CD14-positive monocyte (primary cell): ENCODE results near the gene ST7. TPM values are rescaled to one million over a fixed set of nuclear protein-coding genes. Genes with fewer than 3 reads are reported as not detected.

ENCODE experiments used
- DNase-seq, 3 donors: peaks; one replicate each; pipeline ENCODE4 v3.0.0-alpha.2; 2011 to 2022
- H2AFZ ChIP-seq: 2 replicates; pipeline ENCODE4 v1.6.0; 2012; ENCODE audit warnings: mild to moderate bottlenecking, low read depth, low read length, inconsistent platforms; ENCODE audit not compliant: insufficient read depth, poor library complexity, severe bottlenecking
- H3K27ac ChIP-seq, 2 donors: 1 replicate in 1 of 2; 2 replicates in 1 of 2; pipeline ENCODE4 v1.5.1; 2012 to 2013; ENCODE audit warnings: low read length in 2 of 2, control low read depth in 1 of 2, inconsistent platforms in 1 of 2, low read depth in 1 of 2, mild to moderate bottlenecking in 1 of 2
- H3K27me3 ChIP-seq, 2 donors: one replicate each; pipeline versions ENCODE4 v1.6.0 to v1.6.1; 2011 to 2013; ENCODE audit warnings: low read length in 2 of 2; ENCODE audit not compliant: control insufficient read depth in 2 of 2, insufficient read depth in 2 of 2
- H3K36me3 ChIP-seq, 2 donors: replicated peaks in 1 of 2; 1 replicate in 1 of 2; 2 replicates in 1 of 2; pipeline versions ENCODE4 v1.5.1 to v1.6.1; 2012 to 2013; ENCODE audit warnings: low read length in 2 of 2, control low read depth in 1 of 2, inconsistent platforms in 1 of 2, mild to moderate bottlenecking in 1 of 2; ENCODE audit not compliant: insufficient read depth in 2 of 2, control insufficient read depth in 1 of 2
- H3K4me1 ChIP-seq, 2 donors: 1 replicate in 1 of 2; 2 replicates in 1 of 2; pipeline versions ENCODE4 v1.5.1 to v1.6.1; 2012 to 2013; ENCODE audit warnings: low read length in 2 of 2, control low read depth in 1 of 2, inconsistent platforms in 1 of 2, mild to moderate bottlenecking in 1 of 2, moderate library complexity in 1 of 2; ENCODE audit not compliant: insufficient read depth in 2 of 2, control insufficient read depth in 1 of 2
- H3K4me2 ChIP-seq: replicated peaks from 2 replicates; pipeline ENCODE3; 2012; ENCODE audit warnings: low read length, moderate library complexity, mild to moderate bottlenecking; ENCODE audit not compliant: poor library complexity, severe bottlenecking; ENCODE audit errors: extremely low read depth
- H3K4me3 ChIP-seq, 3 experiments: fragments of 200-600 bp in 1 of 3; sonication (generic) in 1 of 3; replicated peaks in 1 of 3; 1 replicate in 2 of 3; 2 replicates in 1 of 3; pipeline ENCODE4 v1.5.1; 2011 to 2013; ENCODE audit warnings: low read length in 3 of 3, mild to moderate bottlenecking in 3 of 3, control low read depth in 2 of 3, low read depth in 2 of 3, inconsistent platforms in 1 of 3, moderate library complexity in 1 of 3
- H3K79me2 ChIP-seq: 2 replicates; pipeline ENCODE4 v1.6.0; 2012; ENCODE audit warnings: mild to moderate bottlenecking, control low read depth, inconsistent platforms, low read length, moderate library complexity; ENCODE audit not compliant: insufficient read depth
- H3K9ac ChIP-seq: 2 replicates; pipeline ENCODE4 v1.6.0; 2017; ENCODE audit warnings: low read length, mild to moderate bottlenecking; ENCODE audit not compliant: insufficient read depth, poor library complexity, severe bottlenecking
- H3K9me3 ChIP-seq, 2 donors: replicated peaks in 1 of 2; 1 replicate in 1 of 2; 2 replicates in 1 of 2; pipeline versions ENCODE4 v1.5.1 to v1.6.1; 2012 to 2013; ENCODE audit warnings: low read length in 2 of 2, control low read depth in 1 of 2; ENCODE audit not compliant: control insufficient read depth in 1 of 2, insufficient read depth in 1 of 2
- H4K20me1 ChIP-seq: 2 replicates; pipeline ENCODE4 v1.6.0; 2012; ENCODE audit warnings: mild to moderate bottlenecking, low read length, control low read depth, moderate library complexity; ENCODE audit not compliant: insufficient read depth
- H3K27ac Mint-ChIP-seq, 7 donors: one replicate each; pipeline ENCODE4 v1.8.0; 2020; ENCODE audit warnings: mild to moderate bottlenecking in 7 of 7, mixed read lengths in 7 of 7, moderate library complexity in 6 of 7, inconsistent platforms in 2 of 7
- H3K27me3 Mint-ChIP-seq, 3 donors: one replicate each; pipeline ENCODE4 v1.8.0; 2021 to 2022; ENCODE audit warnings: low read depth in 3 of 3, mild to moderate bottlenecking in 3 of 3, mixed read lengths in 3 of 3, moderate library complexity in 3 of 3, inconsistent platforms in 1 of 3
- H3K36me3 Mint-ChIP-seq, 2 donors: one replicate each; pipeline ENCODE4 v1.8.0; 2020; ENCODE audit warnings: mixed read lengths in 2 of 2, inconsistent platforms in 1 of 2, mild to moderate bottlenecking in 1 of 2
- H3K4me1 Mint-ChIP-seq: one replicate; pipeline ENCODE4 v1.8.0; 2020; ENCODE audit warnings: mild to moderate bottlenecking, mixed read lengths
- H3K4me3 Mint-ChIP-seq, 2 donors: one replicate each; pipeline ENCODE4 v1.8.0; 2020; ENCODE audit warnings: mild to moderate bottlenecking in 2 of 2, mixed read lengths in 2 of 2, moderate library complexity in 1 of 2
- H3K9me3 Mint-ChIP-seq, 7 donors: one replicate each; pipeline ENCODE4 v1.8.0; 2020 to 2022; ENCODE audit warnings: mixed read lengths in 7 of 7, mild to moderate bottlenecking in 6 of 7, moderate library complexity in 6 of 7, inconsistent platforms in 2 of 7
- WGBS: methylation state at CpG from one replicate; pipeline ENCODE4 v1.1.5; 2013; ENCODE audit warnings: missing lambda C conversion rate; ENCODE audit not compliant: insufficient coverage; 5-methylcytosine and 5-hydroxymethylcytosine counted together
- intact Hi-C, 2 donors: fragments of 100-400 bp; cut with micrococcal nuclease; formaldehyde crosslinking; loops; one replicate each; pipeline versions ENCODE4 v1.15.0 to v1.15.1; 2023
- polyA plus RNA-seq, 3 donors: library from polyadenylated mRNA; depleted of rRNA in 1 of 3; unstranded in 2 of 3; stranded (reverse) in 1 of 3; fragments of 300-500 nt in 2 of 3; fragments of >200 nt in 1 of 3; fragmentation: Illumina TruSeq in 2 of 3; gene quantifications; 1 replicate in 2 of 3; 2 replicates in 1 of 3; pipeline ENCODE4 v1.2.3, GENCODE V29; 2012 to 2021
- TF ChIP-seq, protein P1 (sequence below): fragments of 200-600 bp; IDR thresholded peaks from one replicate; pipeline ENCODE4 v1.8.0; 2022; ENCODE audit warnings: antibody characterized with exemption, mild to moderate bottlenecking

The ST7 gene
- polyA plus RNA-seq, 3 donors = 3.6 to 5.5 (median 4.1) TPM

- no peak overlapping the region for H3K4me3 Mint-ChIP-seq
- TF ChIP-seq, protein P1, sequence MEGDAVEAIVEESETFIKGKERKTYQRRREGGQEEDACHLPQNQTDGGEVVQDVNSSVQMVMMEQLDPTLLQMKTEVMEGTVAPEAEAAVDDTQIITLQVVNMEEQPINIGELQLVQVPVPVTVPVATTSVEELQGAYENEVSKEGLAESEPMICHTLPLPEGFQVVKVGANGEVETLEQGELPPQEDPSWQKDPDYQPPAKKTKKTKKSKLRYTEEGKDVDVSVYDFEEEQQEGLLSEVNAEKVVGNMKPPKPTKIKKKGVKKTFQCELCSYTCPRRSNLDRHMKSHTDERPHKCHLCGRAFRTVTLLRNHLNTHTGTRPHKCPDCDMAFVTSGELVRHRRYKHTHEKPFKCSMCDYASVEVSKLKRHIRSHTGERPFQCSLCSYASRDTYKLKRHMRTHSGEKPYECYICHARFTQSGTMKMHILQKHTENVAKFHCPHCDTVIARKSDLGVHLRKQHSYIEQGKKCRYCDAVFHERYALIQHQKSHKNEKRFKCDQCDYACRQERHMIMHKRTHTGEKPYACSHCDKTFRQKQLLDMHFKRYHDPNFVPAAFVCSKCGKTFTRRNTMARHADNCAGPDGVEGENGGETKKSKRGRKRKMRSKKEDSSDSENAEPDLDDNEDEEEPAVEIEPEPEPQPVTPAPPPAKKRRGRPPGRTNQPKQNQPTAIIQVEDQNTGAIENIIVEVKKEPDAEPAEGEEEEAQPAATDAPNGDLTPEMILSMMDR = no peak
- Histone ChIP-seq H3K4me1 (no peaks in the 10 kb centered on the region), H3K9me3 (no peaks in the 10 kb centered on the region), H3K36me3 (no peaks in the 10 kb centered on the region), H3K9ac (no peak overlapping the region), H3K79me2 (no peaks in the 10 kb centered on the region), H2AFZ (no peak overlapping the region), H3K4me2 (no peak overlapping the region), H4K20me1 (no peaks in the 10 kb centered on the region), H3K27ac (no peak overlapping the region), H3K27me3 (no peaks in the 10 kb centered on the region), H3K4me3 (no peak overlapping the region)
- no peak for DNase-seq
- intact Hi-C loops = no loop called here
- H3K9me3 Mint-ChIP-seq = peaks cover 0 to 5% (median 2%) of the 10 kb centered on the region in 7 donors
- 84% methylated on average over 5 of the region's 5 CpGs for WGBS
- no peak overlapping the region for H3K27ac Mint-ChIP-seq
- H3K36me3 Mint-ChIP-seq = no peaks in the 10 kb centered on the region
- no peaks in the 10 kb centered on the region for H3K4me1 Mint-ChIP-seq
- peaks cover 3 to 11% (median 5%) of the 10 kb centered on the region in 3 donors for H3K27me3 Mint-ChIP-seq
These were observed 296.4 kb downstream of the ST7 start for GRCh38 chr7:117249696-117250095.

GRCh38 chr7:117250245-117250644, 296.9 kb downstream of the ST7 start:
- Histone ChIP-seq H3K79me2 (no peaks in the 10 kb centered on the region), H3K36me3 (no peaks in the 10 kb centered on the region), H3K4me3 (no peak overlapping the region), H3K27ac (no peak overlapping the region), H3K4me1 (no peaks in the 10 kb centered on the region), H3K27me3 (no peaks in the 10 kb centered on the region), H3K9ac (no peak overlapping the region), H2AFZ (no peak overlapping the region), H4K20me1 (no peaks in the 10 kb centered on the region), H3K9me3 (no peaks in the 10 kb centered on the region), H3K4me2 (no peak overlapping the region)
- Mint-ChIP-seq H3K9me3 (peaks cover 0 to 4% (median 2%) of the 10 kb centered on the region in 7 donors), H3K4me1 (no peaks in the 10 kb centered on the region), H3K36me3 (no peaks in the 10 kb centered on the region), H3K4me3 (no peak overlapping the region), H3K27ac (no peak overlapping the region), H3K27me3 (peaks cover 3 to 11% (median 5%) of the 10 kb centered on the region in 3 donors)
- TF ChIP-seq, protein P1 = no peak
- intact Hi-C loops = no loop called here
- DNase-seq = no peak
